GM12874 (cell line): ENCODE results near the gene AMPH.

ENCODE experiments used
- TF ChIP-seq, protein P1 (sequence below): IDR thresholded peaks from 2 replicates; pipeline ENCODE4 v1.5.1; 2011; ENCODE audit warnings: low read depth, mild to moderate bottlenecking, control low read depth, low read length, moderate library complexity; ENCODE audit not compliant: insufficient read depth

The AMPH gene

GRCh38 chr7:38410056-38410455 lies 221.1 kb downstream of the AMPH start:
- TF ChIP-seq, protein P1, sequence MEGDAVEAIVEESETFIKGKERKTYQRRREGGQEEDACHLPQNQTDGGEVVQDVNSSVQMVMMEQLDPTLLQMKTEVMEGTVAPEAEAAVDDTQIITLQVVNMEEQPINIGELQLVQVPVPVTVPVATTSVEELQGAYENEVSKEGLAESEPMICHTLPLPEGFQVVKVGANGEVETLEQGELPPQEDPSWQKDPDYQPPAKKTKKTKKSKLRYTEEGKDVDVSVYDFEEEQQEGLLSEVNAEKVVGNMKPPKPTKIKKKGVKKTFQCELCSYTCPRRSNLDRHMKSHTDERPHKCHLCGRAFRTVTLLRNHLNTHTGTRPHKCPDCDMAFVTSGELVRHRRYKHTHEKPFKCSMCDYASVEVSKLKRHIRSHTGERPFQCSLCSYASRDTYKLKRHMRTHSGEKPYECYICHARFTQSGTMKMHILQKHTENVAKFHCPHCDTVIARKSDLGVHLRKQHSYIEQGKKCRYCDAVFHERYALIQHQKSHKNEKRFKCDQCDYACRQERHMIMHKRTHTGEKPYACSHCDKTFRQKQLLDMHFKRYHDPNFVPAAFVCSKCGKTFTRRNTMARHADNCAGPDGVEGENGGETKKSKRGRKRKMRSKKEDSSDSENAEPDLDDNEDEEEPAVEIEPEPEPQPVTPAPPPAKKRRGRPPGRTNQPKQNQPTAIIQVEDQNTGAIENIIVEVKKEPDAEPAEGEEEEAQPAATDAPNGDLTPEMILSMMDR = no peak

DNA sequence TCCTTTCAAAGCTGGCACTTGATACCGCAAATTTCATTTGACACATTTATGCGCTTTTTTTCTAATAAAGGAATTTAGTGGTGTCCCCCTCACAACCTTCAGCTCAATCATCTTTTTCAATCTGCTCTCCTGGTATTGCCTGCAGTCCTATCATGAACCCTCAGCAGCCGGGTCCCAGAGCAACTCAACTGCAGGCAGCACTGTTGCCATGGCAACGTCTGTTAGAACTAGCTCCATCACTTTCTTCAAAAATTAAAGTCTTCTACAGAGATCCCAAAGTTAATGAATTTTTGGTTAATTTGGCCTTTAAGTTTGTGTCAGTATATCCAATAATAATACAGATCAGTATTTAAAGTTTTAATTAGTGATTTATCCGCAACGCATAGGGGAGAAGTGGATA lies 221.6 kb downstream of the AMPH start:
- TF ChIP-seq, protein P1 = no peak

DNA sequence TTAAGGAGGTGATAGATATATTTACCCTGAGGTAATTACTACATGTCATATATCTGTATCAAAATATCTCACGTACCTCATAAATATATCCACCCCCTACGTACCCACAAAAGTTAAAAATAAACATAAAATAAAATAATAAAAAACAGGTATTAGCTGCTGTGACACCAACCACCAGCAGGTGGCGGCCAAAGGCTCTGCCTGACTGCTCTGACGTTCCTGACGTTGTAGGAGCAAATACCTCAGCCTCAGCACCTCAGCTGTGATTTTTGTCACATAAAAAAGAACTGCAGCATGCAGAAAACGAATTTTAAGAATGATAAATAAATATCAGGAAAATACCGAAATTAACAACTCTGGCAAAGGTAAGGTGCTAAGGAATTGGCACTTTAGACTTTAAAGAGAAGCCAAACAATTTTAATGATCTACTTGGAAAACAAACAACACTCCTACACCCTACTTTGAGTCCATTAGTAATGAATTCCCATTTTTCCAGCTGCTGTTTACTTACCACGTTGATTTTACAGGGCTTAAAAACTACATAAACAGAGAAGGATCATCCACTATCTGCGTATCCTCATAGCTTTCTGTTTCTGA lies 232.3 kb downstream of the AMPH start:
- TF ChIP-seq, protein P1 = peak; percentile 81

- TF ChIP-seq, protein P1 = no peak
Measured at GRCh38 chr7:38396852-38397251, 234.3 kb downstream of the AMPH start.

GRCh38 chr7:38394660-38395059 lies 236.5 kb downstream of the AMPH start:
- TF ChIP-seq, protein P1 = no peak

GRCh38 chr7:38393874-38394273 lies 237.3 kb downstream of the AMPH start:
- TF ChIP-seq, protein P1 = no peak

DNA sequence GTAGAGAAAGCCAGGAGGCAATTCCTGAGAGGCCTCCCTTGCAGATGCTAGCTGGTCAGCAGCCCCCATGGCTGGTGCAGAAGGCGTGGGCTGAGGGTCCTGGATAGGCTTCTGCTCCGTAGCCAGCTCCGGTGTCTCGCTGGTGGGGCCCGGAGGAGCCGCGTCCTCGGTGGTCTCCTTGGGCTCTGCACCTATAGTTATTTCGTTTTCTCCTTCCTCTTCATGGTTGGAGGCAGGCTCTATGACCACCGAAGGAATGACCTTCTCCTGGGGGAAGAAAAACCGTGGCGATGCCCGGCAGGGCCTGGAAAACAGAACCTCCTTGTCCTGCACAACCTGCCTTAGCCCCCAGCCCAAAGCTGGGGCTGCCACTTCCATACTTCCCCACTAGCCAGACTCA lies 239.4 kb downstream of the AMPH start:
- TF ChIP-seq, protein P1 = no peak
